ENCODE data around the gene RAB38. TPM values are rescaled to one million over a fixed set of nuclear protein-coding genes. Genes with fewer than 3 reads are reported as not detected.

RAB38 gene
- total RNA-seq, 1 donor from 2014 or later = 5.6 TPM

DNA sequence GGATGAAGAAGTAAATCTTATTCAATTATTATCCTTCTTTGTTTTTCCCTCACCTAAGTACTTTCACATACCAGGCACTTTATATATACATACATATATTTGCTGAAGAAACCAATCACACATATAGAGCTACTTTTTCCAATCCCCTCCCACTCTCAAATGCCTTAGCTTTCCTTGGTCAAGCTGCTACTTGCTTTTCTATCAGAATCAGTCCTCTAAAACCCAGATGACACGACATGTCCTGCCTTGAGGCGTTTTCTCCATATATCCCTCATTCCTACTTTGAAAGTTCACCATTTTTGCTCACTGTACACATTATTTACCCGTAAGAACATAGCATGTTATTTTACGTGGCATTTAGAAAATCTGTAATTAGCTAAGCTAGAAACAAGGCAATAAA, 5.4 kb downstream of the RAB38 start:
- no peak for DNase-seq

- no peak for DNase-seq
These were observed 5.8 kb downstream of the RAB38 start for GRCh38 chr11:88169471-88169870.

DNA sequence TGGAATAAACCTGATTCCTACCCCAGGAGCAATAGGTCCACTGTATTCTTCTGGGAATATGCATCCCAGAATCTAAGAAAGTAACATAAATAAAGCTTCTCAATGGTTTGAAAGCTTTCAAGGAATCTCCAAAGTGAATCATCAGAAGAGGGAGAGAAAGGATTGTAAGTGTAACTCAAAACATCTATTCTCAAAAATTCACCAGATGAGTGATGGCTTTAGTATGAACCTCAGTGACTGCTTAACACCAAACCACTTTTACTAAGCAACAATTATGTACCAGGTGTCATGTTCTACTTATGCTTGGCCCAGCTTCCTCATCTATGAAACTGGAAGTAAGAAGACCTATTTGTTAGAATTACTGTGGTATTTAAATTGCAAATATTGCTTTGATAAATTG, 7.4 kb downstream of the RAB38 start:
- no peak for DNase-seq

- no peak for DNase-seq
These were observed 10.2 kb downstream of the RAB38 start for GRCh38 chr11:88164806-88165585.

GRCh38 chr11:88164320-88164719, 10.9 kb downstream of the RAB38 start:
- DNase-seq = no peak

DNA sequence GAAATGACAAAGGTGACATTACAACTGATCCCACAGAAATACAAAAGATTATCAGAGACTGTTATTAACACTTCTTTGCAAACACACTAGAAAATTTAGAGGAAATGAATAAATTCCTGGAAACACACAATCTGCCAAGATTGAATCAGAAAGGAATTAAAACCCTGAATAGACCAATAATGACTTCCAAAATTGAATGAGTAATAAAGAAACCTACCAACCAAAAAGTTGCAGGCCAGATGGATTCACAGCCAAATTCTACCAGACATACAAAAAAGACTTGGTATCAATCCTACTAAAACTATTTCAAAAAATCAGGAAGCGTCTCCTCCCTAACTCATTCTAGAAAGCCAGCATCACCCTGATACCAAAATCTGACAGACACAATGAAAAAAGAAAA, 17.2 kb downstream of the RAB38 start:
- no peak for DNase-seq

DNA sequence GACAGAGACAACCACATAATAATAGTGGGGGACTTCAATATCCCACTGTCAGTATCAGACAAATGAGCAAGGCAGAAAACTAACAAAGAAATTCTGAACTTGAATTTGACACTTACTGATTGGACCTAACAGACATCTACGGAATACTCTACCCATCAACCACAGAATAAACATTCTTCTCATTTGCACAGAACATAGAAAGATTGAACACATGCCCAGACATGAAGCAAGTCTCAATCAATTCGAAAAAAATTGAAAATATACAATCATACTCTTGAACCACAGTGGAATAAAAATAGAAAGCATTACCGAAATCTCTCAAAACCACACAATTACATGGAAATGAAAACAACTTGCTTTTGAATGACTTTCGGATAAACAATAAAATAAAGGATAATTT, 17.9 kb downstream of the RAB38 start:
- DNase-seq = no peak

DNA sequence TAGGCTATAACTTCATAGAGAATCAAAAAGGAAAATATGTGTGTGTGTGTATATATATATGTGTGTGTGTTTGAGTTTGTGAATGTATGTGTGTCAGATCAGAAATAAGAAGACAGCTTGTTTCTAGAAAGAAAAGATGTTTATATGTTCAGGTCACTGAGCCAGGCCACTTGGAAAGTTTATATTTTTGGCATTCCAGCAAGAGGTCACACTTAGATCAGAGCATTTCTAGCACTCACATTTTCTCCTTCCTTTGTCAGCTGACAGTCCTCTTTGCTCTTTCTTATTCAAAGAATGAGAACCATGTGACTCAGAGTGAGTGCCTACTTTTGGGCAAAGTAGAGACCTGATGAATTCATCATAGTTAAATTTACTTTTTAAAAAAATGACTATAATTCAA, 22.9 kb downstream of the RAB38 start:
- peak; percentile 5 for DNase-seq

DNA sequence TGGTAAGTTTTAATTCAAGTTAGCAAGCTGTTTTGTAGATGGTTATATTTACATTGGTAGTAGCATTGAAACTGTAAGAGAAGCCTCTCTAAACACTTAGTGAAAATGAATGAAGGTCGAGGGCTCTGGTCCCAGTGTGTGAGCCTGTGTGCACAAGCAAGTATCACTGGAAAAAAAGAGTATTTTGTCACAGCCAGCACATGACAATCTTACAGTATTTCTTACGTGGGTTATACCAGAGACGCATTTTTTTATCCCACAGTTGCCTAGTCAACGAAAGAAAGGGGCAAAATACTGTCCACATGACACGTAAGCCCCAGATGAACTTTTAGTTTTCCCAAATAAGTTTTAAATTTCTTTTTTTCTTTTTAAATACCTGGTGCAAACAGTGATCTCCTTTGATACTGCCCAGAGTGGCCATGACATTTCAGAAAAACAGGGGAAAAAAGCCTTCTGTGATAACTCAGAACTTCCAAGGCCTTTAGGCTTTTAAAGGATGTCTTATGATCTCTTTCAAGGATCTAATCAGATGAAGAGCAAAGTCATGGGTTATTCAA, 23.5 kb downstream of the RAB38 start:
- DNase-seq = no peak

DNA sequence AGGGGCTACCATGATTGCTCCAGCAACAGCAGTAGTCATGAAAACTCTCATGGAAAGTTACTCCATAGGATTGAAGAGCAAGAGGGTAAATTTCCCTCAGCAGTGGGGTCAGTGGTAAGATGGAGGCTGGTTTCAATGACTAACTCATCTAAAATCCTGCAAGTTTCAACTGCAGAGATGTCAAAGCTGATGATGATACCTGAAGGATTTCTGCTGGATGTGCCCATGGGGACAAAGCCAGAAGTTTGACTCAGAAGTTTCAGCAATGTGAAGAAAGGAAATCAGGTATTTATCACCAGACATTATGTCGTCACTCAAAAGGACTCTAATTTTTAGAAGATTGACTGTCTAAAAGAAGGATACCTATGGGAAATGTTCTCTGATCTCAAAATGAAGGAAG, 29.1 kb downstream of the RAB38 start:
- DNase-seq = no peak

DNA sequence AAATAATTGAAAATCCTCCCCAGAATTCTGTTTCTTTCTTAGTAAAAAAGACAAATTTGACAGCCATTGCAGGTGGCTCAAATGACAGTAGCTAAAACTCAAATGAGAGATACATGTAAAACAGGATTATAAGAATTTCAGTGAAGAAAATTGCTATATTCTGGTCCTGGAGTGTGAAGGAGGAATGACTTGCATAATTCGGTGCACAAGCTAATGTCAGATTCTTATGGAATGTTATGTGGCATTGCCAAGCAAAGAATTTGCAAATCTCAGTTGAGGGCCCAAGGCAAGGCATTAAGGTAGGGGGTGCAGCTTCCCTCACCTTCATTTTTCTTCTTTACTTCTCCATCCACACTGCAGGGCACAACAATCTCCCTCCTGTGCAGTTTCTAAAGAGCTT, 35.4 kb downstream of the RAB38 start:
- no peak for DNase-seq

DNA sequence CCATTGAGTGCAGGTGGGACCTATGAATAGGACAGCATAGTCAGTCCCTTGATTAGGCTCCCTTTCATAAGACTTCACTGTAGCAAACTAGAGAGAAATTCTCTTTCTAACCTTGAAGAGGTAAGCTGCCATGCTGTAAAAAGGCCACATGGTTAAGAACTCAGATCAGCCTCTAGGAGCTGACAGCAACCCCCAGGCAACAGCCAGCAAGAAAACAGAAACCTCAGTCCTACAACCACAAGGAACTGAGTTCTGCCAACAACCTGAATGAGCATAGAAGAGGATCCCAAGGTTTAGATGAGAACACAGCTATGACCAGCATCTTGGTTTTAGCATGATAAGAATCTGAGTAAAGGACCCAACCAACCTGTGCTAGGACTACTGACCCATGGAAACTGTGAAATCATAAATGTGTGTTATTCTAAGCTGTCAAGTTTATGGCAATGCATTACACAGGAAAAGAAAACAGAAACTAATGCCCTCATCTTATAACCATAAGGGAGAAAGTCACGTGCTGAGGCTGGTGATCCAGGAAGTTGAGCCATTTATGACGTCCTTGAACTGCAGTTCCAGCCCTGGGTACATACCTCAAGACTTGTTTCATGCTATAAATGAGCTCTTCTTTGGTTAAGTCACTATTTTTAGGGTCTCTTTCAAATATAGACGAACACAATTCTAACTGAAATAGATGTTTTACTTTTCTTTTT, 43.3 kb downstream of the RAB38 start:
- DNase-seq = no peak

DNA sequence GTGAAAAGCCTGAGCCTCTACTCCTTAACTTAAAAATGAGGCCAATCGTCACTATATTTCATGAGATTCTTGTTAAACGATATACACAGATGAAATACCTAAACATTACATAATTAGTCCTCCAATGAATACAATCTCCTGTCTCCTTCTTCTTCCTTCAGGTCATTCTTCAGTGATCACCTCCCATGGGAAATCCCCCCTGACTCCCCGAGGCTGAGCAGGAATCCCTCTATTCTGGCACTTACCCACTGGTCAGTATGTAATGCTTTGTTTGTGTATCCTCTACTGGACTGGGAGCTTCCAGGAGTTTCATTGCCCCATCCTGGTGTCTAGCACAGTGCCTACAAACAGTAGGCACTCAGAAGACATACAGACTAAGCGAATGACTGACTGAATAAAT, 52.3 kb downstream of the RAB38 start:
- no peak for DNase-seq

DNA sequence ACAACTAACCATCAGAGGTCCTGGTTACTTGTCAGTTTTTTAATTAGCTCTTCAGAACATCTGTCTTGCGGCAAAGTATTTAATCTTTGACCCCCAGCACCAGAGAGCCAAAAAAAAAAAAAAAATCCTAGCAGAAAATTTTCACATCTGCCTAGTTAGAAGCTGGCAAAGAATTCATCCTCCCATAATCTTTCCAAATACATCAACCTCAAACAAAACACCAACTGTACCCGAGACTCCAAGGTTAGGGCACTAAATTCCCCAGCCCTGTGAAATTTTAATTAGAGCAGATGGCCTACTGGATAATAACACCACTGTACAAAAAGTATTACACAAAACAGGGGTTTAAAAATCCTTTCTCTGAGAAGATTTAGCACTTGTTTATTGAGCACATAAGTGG, 55.7 kb downstream of the RAB38 start:
- DNase-seq = peak; percentile 65

DNA sequence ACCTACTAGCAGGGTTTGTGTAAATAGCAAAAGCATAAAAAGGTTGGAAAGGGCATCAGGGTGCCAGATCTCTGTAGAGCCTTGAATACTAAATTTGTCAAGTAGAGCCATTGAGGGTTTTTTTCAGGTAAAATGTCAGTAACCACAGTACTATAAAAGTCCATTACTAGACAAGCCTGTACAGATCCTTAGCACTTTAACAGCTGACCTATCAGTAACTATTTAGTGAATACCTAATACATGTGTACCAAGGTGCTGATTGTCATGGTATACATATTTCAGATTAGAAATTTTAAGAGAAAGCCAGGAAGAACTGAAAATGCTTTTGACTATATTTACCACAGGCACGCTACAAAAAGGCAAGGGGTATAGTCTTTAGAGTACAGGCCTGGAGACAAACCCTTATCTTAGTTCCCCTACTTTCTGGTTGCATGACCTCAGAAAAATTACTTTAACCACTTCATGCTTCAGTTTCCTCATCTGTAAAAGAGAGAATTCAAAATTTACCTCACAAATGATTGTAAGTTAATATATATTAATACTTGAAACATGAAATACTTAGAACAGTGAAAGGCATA, 57.9 kb downstream of the RAB38 start:
- DNase-seq = no peak

DNA sequence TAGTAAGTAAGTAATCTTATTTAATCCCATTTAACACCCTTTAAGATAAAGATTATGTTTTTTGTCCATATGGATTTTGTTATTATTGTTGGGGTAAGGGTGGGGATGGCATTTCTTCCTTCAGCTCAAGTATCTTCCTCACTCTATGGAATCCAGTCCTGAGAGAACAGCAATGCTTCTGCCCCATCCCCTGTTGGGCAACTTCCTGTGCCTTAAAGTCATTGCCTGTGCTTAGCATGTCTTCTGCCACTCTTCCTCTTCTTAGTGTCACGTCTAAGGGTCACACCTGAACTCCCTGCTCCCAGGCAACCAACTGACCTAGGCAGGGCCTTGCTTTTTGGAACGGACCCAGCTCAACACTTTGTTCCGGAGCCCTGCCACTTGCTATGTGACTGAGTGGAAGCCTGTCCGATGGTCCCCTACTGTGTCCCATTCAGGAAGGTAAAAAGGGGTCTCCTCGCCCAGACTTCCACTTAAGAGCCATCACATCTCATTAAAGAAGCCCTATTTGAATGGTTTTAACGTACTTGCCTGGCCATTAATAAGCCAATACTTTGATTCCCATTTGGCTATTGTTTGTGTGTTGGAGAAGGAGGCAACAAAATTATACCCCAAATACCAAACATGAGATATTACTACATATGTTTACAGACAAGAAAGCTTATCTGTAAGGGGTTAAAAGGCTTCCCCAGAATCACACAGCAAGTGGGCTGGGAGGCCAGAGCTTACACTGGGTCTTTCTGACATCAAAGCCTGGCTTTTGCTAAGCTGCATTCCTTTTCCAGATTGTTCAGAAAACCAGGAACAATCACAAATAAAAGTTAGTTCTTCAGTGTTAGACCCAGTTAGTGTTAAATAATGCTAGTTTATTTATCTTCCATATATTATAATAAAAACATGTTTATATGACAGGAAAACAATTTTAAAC, 59.2 kb downstream of the RAB38 start:
- DNase-seq = no peak

- DNase-seq = no peak
These were observed 60.7 kb downstream of the RAB38 start for GRCh38 chr11:88114486-88115045.

DNA sequence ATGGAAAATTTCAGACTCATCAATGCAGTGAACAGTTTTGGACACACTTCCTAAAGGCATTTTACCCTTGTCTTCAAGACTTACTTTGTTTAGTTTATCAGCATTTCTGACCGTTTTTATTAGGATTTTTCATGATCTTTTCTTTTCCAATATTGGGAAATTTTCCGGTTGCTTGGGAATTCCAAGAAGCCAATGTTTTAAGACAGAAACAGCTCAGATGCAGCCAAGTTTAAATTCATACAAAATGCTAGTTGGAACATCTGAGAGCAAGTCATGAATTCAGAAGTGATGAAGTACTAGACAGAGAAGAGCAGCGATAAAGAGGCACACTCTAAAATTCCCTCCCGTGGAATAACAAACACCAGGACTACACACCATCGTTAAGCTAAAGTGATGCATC, 68.6 kb downstream of the RAB38 start:
- DNase-seq = no peak

- no peak for DNase-seq
These were observed 69.3 kb downstream of the RAB38 start for GRCh38 chr11:88105951-88106350.

DNA sequence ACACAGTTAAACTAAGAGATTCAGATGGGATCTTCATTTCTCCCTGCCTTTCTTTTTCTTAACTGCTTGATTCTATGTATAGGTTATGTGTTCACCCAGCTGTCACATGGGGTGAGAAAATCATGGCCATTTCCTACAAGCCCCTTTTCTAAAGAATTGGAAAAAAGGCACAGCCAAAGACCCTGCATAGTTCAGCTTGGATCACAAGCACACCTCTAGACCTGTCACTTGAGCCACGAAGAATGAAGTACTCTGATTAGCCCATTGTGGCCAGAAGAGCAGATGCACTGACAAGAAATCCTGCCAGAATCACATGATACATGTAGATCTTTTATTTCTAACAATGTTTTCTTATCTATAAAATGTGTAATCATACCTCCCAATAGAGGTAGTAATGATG, 69.7 kb downstream of the RAB38 start:
- DNase-seq = no peak

DNA sequence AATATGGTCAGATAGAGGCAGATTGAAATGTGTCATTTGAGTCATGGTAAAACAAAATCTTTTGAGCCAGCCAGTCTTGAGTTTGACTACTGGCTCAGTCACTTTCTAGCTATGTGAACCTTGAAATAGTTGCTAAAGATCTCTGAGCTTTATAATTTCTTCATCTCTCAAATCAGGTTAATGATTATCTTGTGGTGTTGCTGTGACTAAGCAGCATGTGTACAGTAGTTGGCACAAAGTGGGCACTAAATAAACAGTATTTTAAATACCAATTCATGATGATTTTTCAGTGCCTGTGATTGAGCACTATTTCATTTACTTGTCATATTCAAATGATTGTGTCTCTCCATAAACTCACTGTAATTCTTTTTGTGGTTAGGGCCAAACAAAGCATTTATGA, 70.8 kb downstream of the RAB38 start:
- no peak for DNase-seq

Measured in tongue (tissue), 2 donors.